GM19023 (cell line): Measurements from ENCODE around the gene KCNJ15.

ENCODE experiments used
- ATAC-seq: cut with Tn5 transposase; IDR thresholded peaks from one replicate; pipeline ENCODE4 v1.9.1; 2021; ENCODE audit warnings: mild to moderate bottlenecking, moderate library complexity; ENCODE audit not compliant: unreplicated experiment

KCNJ15 gene

GRCh38 chr21:38295997-38296764 is 39.4 kb downstream of the KCNJ15 start:
- ATAC-seq, result no peak

- ATAC-seq, result no peak
These were observed 40.4 kb downstream of the KCNJ15 start for GRCh38 chr21:38297194-38297631.

- no peak for ATAC-seq
These were observed 41.1 kb downstream of the KCNJ15 start for GRCh38 chr21:38297871-38298270.

GRCh38 chr21:38298832-38299231 is 42.0 kb downstream of the KCNJ15 start:
- no peak for ATAC-seq

GRCh38 chr21:38299671-38300070 is 42.9 kb downstream of the KCNJ15 start:
- ATAC-seq, result no peak

- ATAC-seq, result no peak
These were observed 43.4 kb downstream of the KCNJ15 start for GRCh38 chr21:38300141-38300578.

- no peak for ATAC-seq
These were observed 44.8 kb downstream of the KCNJ15 start for GRCh38 chr21:38301321-38302214.

GRCh38 chr21:38303300-38303699 is 46.5 kb downstream of the KCNJ15 start:
- ATAC-seq, result no peak

GRCh38 chr21:38306433-38307141 is 49.8 kb downstream of the KCNJ15 start:
- ATAC-seq, result no peak

GRCh38 chr21:38307771-38308531 is 51.2 kb downstream of the KCNJ15 start:
- no peak for ATAC-seq

- no peak for ATAC-seq
These were observed 51.8 kb downstream of the KCNJ15 start for GRCh38 chr21:38308532-38309119.

- no peak for ATAC-seq
These were observed 54.1 kb downstream of the KCNJ15 start for GRCh38 chr21:38310646-38311485.

- ATAC-seq, result no peak
These were observed 55.0 kb downstream of the KCNJ15 start for GRCh38 chr21:38311765-38312164.

- no peak for ATAC-seq
These were observed 56.0 kb downstream of the KCNJ15 start for GRCh38 chr21:38312822-38313221.

GRCh38 chr21:38314558-38314957 is 57.8 kb downstream of the KCNJ15 start:
- ATAC-seq, result no peak

- no peak for ATAC-seq
These were observed 58.3 kb downstream of the KCNJ15 start for GRCh38 chr21:38315122-38315521.

GRCh38 chr21:38319781-38320180 is 63.0 kb downstream of the KCNJ15 start:
- ATAC-seq, result no peak

GRCh38 chr21:38321568-38321967 is 64.8 kb downstream of the KCNJ15 start:
- no peak for ATAC-seq

- ATAC-seq, result no peak
These were observed 65.6 kb downstream of the KCNJ15 start for GRCh38 chr21:38322311-38322950.
